RKO (cell line): ENCODE results near the gene CCNT2.
"Not testable (repeated sequence)": the region's sequence is repeated elsewhere in the genome, so short reads cannot be mapped to it uniquely, and the experiment has no call there.

Source experiments
- DNase-seq: peaks from one replicate; pipeline ENCODE4 v3.0.0-alpha.2; 2016; ENCODE audit warnings: low spot score

The CCNT2 gene

GRCh38 chr2:134975281-134976009, 56.8 kb downstream of the CCNT2 start:
- DNase-seq = no peak

GRCh38 chr2:134976074-134976702, 57.6 kb downstream of the CCNT2 start:
- no peak for DNase-seq

- not testable (repeated sequence) for DNase-seq
Observed at GRCh38 chr2:134977104-134977503, 58.5 kb downstream of the CCNT2 start.

GRCh38 chr2:134979221-134979620, 60.6 kb downstream of the CCNT2 start:
- DNase-seq = no peak

GRCh38 chr2:134980639-134981038, 62.0 kb downstream of the CCNT2 start:
- no peak for DNase-seq

GRCh38 chr2:134982603-134983002, 64.0 kb downstream of the CCNT2 start:
- no peak for DNase-seq

- no peak for DNase-seq
Observed at GRCh38 chr2:134985061-134985460, 66.4 kb downstream of the CCNT2 start.

GRCh38 chr2:134988994-134989605, 70.5 kb downstream of the CCNT2 start:
- DNase-seq = peak; percentile 71

GRCh38 chr2:134999521-134999920, 80.9 kb downstream of the CCNT2 start:
- no peak for DNase-seq

- no peak for DNase-seq
Observed at GRCh38 chr2:135002836-135003235, 84.2 kb downstream of the CCNT2 start.

- peak; percentile 71 for DNase-seq
Observed at GRCh38 chr2:135004005-135004746, 85.6 kb downstream of the CCNT2 start.

- no peak for DNase-seq
Observed at GRCh38 chr2:135005753-135006152, 87.1 kb downstream of the CCNT2 start.
